DOHH2 (cell line): Measurements from ENCODE around the gene LPCAT2.

Source experiments
- H3F3A ChIP-seq: fragments of 200-600 bp; sonication (generic), shearing (Covaris generic); 2 replicates; pipeline ENCODE4 v1.6.0; 2016; ENCODE audit warnings: antibody characterized with exemption, mild to moderate bottlenecking; ENCODE audit not compliant: control insufficient read depth, insufficient read depth
- H3K27ac ChIP-seq: fragments of 200-600 bp; sonication (generic); 2 replicates; pipeline ENCODE4 v1.5.1; 2014; ENCODE audit warnings: low read depth, mild to moderate bottlenecking, low read length, moderate library complexity
- H3K27me3 ChIP-seq: fragments of 200-600 bp; sonication (generic); 2 replicates; pipeline ENCODE4 v1.6.1; 2014; ENCODE audit warnings: mild to moderate bottlenecking, low read length, mixed read lengths; ENCODE audit not compliant: control insufficient read depth
- H3K36me3 ChIP-seq: fragments of 200-600 bp; sonication (generic); 2 replicates; pipeline ENCODE4 v1.6.1; 2014; ENCODE audit warnings: mild to moderate bottlenecking, low read length, moderate library complexity, mixed read lengths; ENCODE audit not compliant: control insufficient read depth
- H3K4me1 ChIP-seq: fragments of 200-600 bp; sonication (generic); 2 replicates; pipeline ENCODE4 v1.6.1; 2014; ENCODE audit warnings: mild to moderate bottlenecking, low read length, mixed read lengths; ENCODE audit not compliant: control insufficient read depth
- H3K4me2 ChIP-seq: fragments of 200-600 bp; sonication (generic); 2 replicates; pipeline ENCODE4 v1.6.0; 2014; ENCODE audit warnings: mild to moderate bottlenecking, low read length, moderate library complexity
- H3K4me3 ChIP-seq: fragments of 200-600 bp; sonication (generic); 2 replicates; pipeline ENCODE4 v1.5.1; 2014; ENCODE audit warnings: mild to moderate bottlenecking, low read length, mixed read lengths
- H3K79me2 ChIP-seq: fragments of 200-600 bp; sonication (generic); 2 replicates; pipeline ENCODE4 v1.6.1; 2014; ENCODE audit warnings: mild to moderate bottlenecking, low read length, mixed read lengths; ENCODE audit not compliant: control insufficient read depth
- H3K9me2 ChIP-seq: fragments of 200-600 bp; sonication (generic); replicated peaks from 2 replicates; pipeline ENCODE4 v1.6.1; 2014; ENCODE audit warnings: mild to moderate bottlenecking, low read length, mixed read lengths; ENCODE audit not compliant: control insufficient read depth
- H3K9me3 ChIP-seq: fragments of 200-600 bp; sonication (generic); 2 replicates; pipeline ENCODE4 v1.6.1; 2014; ENCODE audit warnings: antibody characterized with exemption, low read length, mixed read lengths; ENCODE audit not compliant: control insufficient read depth, insufficient read depth
- H4K20me1 ChIP-seq: fragments of 200-600 bp; sonication (generic); 2 replicates; pipeline ENCODE4 v1.6.0; 2014; ENCODE audit warnings: low read depth, mild to moderate bottlenecking, antibody characterized with exemption, low read length, moderate library complexity; ENCODE audit not compliant: control insufficient read depth, insufficient read depth
- CTCF ChIP-seq: fragments of 200-600 bp; sonication (generic); IDR thresholded peaks from one replicate; pipeline ENCODE4 v1.5.1; 2014; ENCODE audit warnings: antibody characterized with exemption, mild to moderate bottlenecking, low read depth, low read length; ENCODE audit not compliant: poor library complexity, severe bottlenecking
- EZH2phosphoT487 ChIP-seq: fragments of 200-600 bp; sonication (generic); IDR thresholded peaks from 2 replicates; pipeline ENCODE4 v1.6.1; 2017; ENCODE audit warnings: borderline replicate concordance, mild to moderate bottlenecking, antibody characterized with exemption, low read length, moderate library complexity, mixed read lengths

LPCAT2 gene

GRCh38 chr16:55622930-55623561 lies 114.2 kb downstream of the LPCAT2 start:
- no peaks in the 10 kb centered on the region for H3K27me3 ChIP-seq
- no peak overlapping the region for H3K4me3 ChIP-seq
- no peaks in the 10 kb centered on the region for H3F3A ChIP-seq
- TF ChIP-seq EZH2phosphoT487 (no peak), CTCF (peak; percentile 21)
- H3K9me2 ChIP-seq, result no peaks in the 10 kb centered on the region
- no peaks in the 10 kb centered on the region for H3K4me1 ChIP-seq
- H3K27ac ChIP-seq, result no peak overlapping the region
- no peaks in the 10 kb centered on the region for H4K20me1 ChIP-seq
- no peak overlapping the region for H3K4me2 ChIP-seq
- no peaks in the 10 kb centered on the region for H3K79me2 ChIP-seq
- H3K9me3 ChIP-seq, result no peaks in the 10 kb centered on the region
- no peaks in the 10 kb centered on the region for H3K36me3 ChIP-seq

GRCh38 chr16:55623640-55624039 lies 114.8 kb downstream of the LPCAT2 start:
- TF ChIP-seq CTCF, result no peak
- TF ChIP-seq EZH2phosphoT487, result no peak
- H3K27me3 ChIP-seq, result no peaks in the 10 kb centered on the region
- H3F3A ChIP-seq, result no peaks in the 10 kb centered on the region
- H3K4me3 ChIP-seq, result no peak overlapping the region
- no peaks in the 10 kb centered on the region for H3K4me1 ChIP-seq
- no peaks in the 10 kb centered on the region for H3K9me2 ChIP-seq
- no peaks in the 10 kb centered on the region for H3K9me3 ChIP-seq
- H4K20me1 ChIP-seq, result no peaks in the 10 kb centered on the region
- no peaks in the 10 kb centered on the region for H3K79me2 ChIP-seq
- H3K4me2 ChIP-seq, result no peak overlapping the region
- H3K36me3 ChIP-seq, result no peaks in the 10 kb centered on the region
- no peak overlapping the region for H3K27ac ChIP-seq

GRCh38 chr16:55624696-55625095 lies 115.8 kb downstream of the LPCAT2 start:
- H3K4me1 ChIP-seq, result no peaks in the 10 kb centered on the region
- no peak overlapping the region for H3K4me2 ChIP-seq
- no peak overlapping the region for H3K27ac ChIP-seq
- H3K9me2 ChIP-seq, result no peaks in the 10 kb centered on the region
- H3K9me3 ChIP-seq, result no peaks in the 10 kb centered on the region
- H3K27me3 ChIP-seq, result no peaks in the 10 kb centered on the region
- H3K4me3 ChIP-seq, result no peak overlapping the region
- no peaks in the 10 kb centered on the region for H3K79me2 ChIP-seq
- no peaks in the 10 kb centered on the region for H3K36me3 ChIP-seq
- no peaks in the 10 kb centered on the region for H4K20me1 ChIP-seq
- H3F3A ChIP-seq, result no peaks in the 10 kb centered on the region
- TF ChIP-seq CTCF (no peak), EZH2phosphoT487 (no peak)
